ENCODE measurements around the gene PDGFB.

DNA sequence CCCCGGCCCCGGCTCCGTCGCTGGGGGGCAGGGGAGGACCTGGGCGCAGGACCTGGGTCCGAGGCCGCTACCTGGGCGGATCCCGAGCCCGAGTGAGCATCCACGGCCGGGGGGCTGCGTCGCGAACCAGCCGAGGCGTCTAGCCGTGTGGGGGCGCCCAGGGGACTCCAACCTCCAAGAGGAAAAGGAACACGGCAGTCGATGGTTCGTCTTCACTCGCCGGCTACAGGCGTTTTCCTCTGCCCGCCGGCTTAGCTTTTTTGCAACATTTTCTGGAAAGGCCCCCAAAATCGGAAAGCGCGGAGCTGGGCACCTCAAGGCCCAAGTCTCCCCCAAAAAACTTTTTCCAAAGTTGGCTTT lies 666 bp downstream of the PDGFB start:
- TF ChIP-seq EZH2 (IDR thresholded peaks at IDR 0.05) (no peak), POLR2AphosphoS5 (IDR thresholded peaks at IDR 0.05; ENCODE audit: borderline replicate concordance, low read depth, low read length) (no peak), FOXP2 (optimal IDR thresholded peaks at IDR 0.05; ENCODE audit: control extremely low read depth, extremely low read length, insufficient read depth) (no peak)

Measured in SK-N-MC (cell line).